Keratinocyte (primary cell): ENCODE results near the gene TEAD4. TPM values are rescaled to one million over a fixed set of nuclear protein-coding genes. Genes with fewer than 3 reads are reported as not detected.

ENCODE experiments used
- DNase-seq: peaks from one replicate; pipeline ENCODE4 v3.0.0-alpha.2; 2011; ENCODE audit warnings: low read depth, missing footprints, low spot score
- FAIRE-seq: peaks from 2 replicates; lab custom pipeline; 2011; peaks lifted over from hg19 to GRCh38; lab: Jason Lieb, UNC
- H2AFZ ChIP-seq: 2 replicates; pipeline ENCODE4 v1.6.0; 2012; ENCODE audit warnings: low read length, control low read depth, inconsistent platforms; ENCODE audit not compliant: control insufficient read depth
- H3K27ac ChIP-seq: 2 replicates; pipeline ENCODE4 v1.5.1; 2011; ENCODE audit warnings: low read length; ENCODE audit not compliant: control insufficient read depth, insufficient read depth
- H3K27me3 ChIP-seq: 3 replicates; pipeline ENCODE4 v1.6.0; 2011; ENCODE audit warnings: low read length; ENCODE audit not compliant: control insufficient read depth, insufficient read depth; ENCODE audit errors: extremely low read depth
- H3K36me3 ChIP-seq, 2 experiments: 2 replicates in 1 of 2; 3 replicates in 1 of 2; pipeline ENCODE4 v1.5.1; 2011; ENCODE audit warnings: low read length in 2 of 2, mild to moderate bottlenecking in 1 of 2; ENCODE audit not compliant: control insufficient read depth in 2 of 2, insufficient read depth in 2 of 2; ENCODE audit errors: extremely low read depth in 1 of 2
- H3K4me1 ChIP-seq: 3 replicates; pipeline ENCODE4 v1.5.1; 2011; ENCODE audit warnings: low read length; ENCODE audit not compliant: control insufficient read depth, insufficient read depth; ENCODE audit errors: extremely low read depth
- H3K4me2 ChIP-seq: 3 replicates; pipeline ENCODE4 v1.6.0; 2011; ENCODE audit warnings: low read depth, low read length; ENCODE audit not compliant: control insufficient read depth, insufficient read depth; ENCODE audit errors: extremely low read depth
- H3K4me3 ChIP-seq, 3 experiments: fragments of 200-600 bp in 1 of 3; sonication (generic) in 1 of 3; 2 replicates in 2 of 3; 3 replicates in 1 of 3; pipeline ENCODE4 v1.5.1; 2011 to 2016; ENCODE audit warnings: low read length in 3 of 3, mild to moderate bottlenecking in 3 of 3, control low read depth in 2 of 3, inconsistent platforms in 1 of 3, low read depth in 1 of 3, mixed read lengths in 1 of 3, mixed run types in 1 of 3, moderate library complexity in 1 of 3; ENCODE audit not compliant: control insufficient read depth in 2 of 3, insufficient read depth in 2 of 3; ENCODE audit errors: extremely low read depth in 1 of 3
- H3K79me2 ChIP-seq: 2 replicates; pipeline ENCODE4 v1.6.0; 2012; ENCODE audit warnings: low read length; ENCODE audit not compliant: control insufficient read depth, insufficient read depth
- H3K9ac ChIP-seq: 3 replicates; pipeline ENCODE4 v1.6.0; 2011; ENCODE audit warnings: low read length; ENCODE audit not compliant: control insufficient read depth, insufficient read depth; ENCODE audit errors: extremely low read depth
- H3K9me1 ChIP-seq: 3 replicates; pipeline ENCODE4 v1.6.0; 2011; ENCODE audit warnings: low read length; ENCODE audit not compliant: control insufficient read depth, insufficient read depth; ENCODE audit errors: extremely low read depth
- H3K9me3 ChIP-seq: 2 replicates; pipeline ENCODE4 v1.5.1; 2012; ENCODE audit warnings: low read depth, low read length; ENCODE audit not compliant: control insufficient read depth
- H4K20me1 ChIP-seq: 3 replicates; pipeline ENCODE4 v1.6.0; 2011; ENCODE audit warnings: low read length; ENCODE audit not compliant: control insufficient read depth, insufficient read depth; ENCODE audit errors: extremely low read depth
- CTCF ChIP-seq, 3 experiments: IDR thresholded peaks in 1 of 3; conservative IDR thresholded peaks in 1 of 3; optimal IDR thresholded peaks in 1 of 3; 2 replicates in 2 of 3; 3 replicates in 1 of 3; pipeline versions ENCODE3 to v1.5.1; 2011; ENCODE audit warnings: low read length in 3 of 3, mild to moderate bottlenecking in 3 of 3, moderate library complexity in 2 of 3, control low read depth in 1 of 3, inconsistent platforms in 1 of 3; ENCODE audit not compliant: insufficient read depth in 2 of 3; ENCODE audit errors: extremely low read depth in 1 of 3
- EZH2 ChIP-seq: IDR thresholded peaks from one replicate; pipeline ENCODE4 v1.6.1; 2012; ENCODE audit warnings: inconsistent platforms, mild to moderate bottlenecking, low read length, moderate library complexity
- dilution Hi-C: fragments of 300-500 bp; cut with MboI; formaldehyde crosslinking; loops from one replicate; pipeline ENCODE4 v1.7.0; 2020; ENCODE audit warnings: low sequenced_read_pairs; ENCODE audit not compliant: extremely low pct_ligation_motif_present
- polyA plus RNA-seq, 5 experiments: library from polyadenylated mRNA; depleted of rRNA in 3 of 5; stranded (reverse) in 3 of 5; stranded (forward) in 1 of 5; unstranded in 1 of 5; fragments of >200 nt; gene quantifications; 1 replicate in 1 of 5; 2 replicates in 3 of 5; 3 replicates in 1 of 5; pipeline versions ENCODE4 v1.2.1 to v1.2.3, GENCODE V29; 2011 to 2012; ENCODE audit warnings: missing spikeins in 2 of 5, low read depth in 1 of 5, low replicate concordance in 1 of 5

Gene TEAD4
- polyA plus RNA-seq, 1 donor (not counting 4 experiments of a cell fraction or from before 2014, with no cell fraction given) = 8.1 TPM

- no peak overlapping the region for H3K9ac ChIP-seq
- dilution Hi-C loops = no loop called here
- FAIRE-seq = no peak
These were observed 9.8 kb upstream of the TEAD4 start for GRCh38 chr12:2949411-2949810.

GRCh38 chr12:2955888-2956287, 3.3 kb upstream of the TEAD4 start:
- Histone ChIP-seq H3K79me2 (peaks cover 3% of the 10 kb centered on the region), H3K27ac (no peak overlapping the region), H3K27me3 (no peaks in the 10 kb centered on the region), H3K4me2 (no peak overlapping the region), H4K20me1 (no peaks in the 10 kb centered on the region), H3K9me3 (no peaks in the 10 kb centered on the region), H2AFZ (no peak overlapping the region), H3K9me1 (no peaks in the 10 kb centered on the region), H3K36me3 (no peaks in the 10 kb centered on the region), H3K4me3 (no peak overlapping the region), H3K4me1 (peaks cover 21% of the 10 kb centered on the region), H3K9ac (no peak overlapping the region)
- no peak for FAIRE-seq
- TF ChIP-seq EZH2 (no peak), CTCF (optimal IDR thresholded peaks at IDR 0.05 in 1 of 3, IDR thresholded peaks at IDR 0.05 in 1 of 3, conservative IDR thresholded peaks at IDR 0.05 in 1 of 3; ENCODE audit: extremely low read depth in 1 of 3, insufficient read depth in 2 of 3, low read length in 3 of 3) (no peak)
- dilution Hi-C loops = no loop called here
- DNase-seq = no peak

More at GRCh38 chr12:2949411-2949810, 9.8 kb upstream of the TEAD4 start:
- Histone ChIP-seq H2AFZ (no peak overlapping the region), H3K9me3 (no peaks in the 10 kb centered on the region), H3K27ac (no peak overlapping the region), H3K79me2 (no peaks in the 10 kb centered on the region), H3K4me2 (no peak overlapping the region), H3K9me1 (no peaks in the 10 kb centered on the region), H3K4me3 (no peak overlapping the region), H3K4me1 (peaks cover 2% of the 10 kb centered on the region), H3K27me3 (no peaks in the 10 kb centered on the region), H3K36me3 (no peaks in the 10 kb centered on the region), H4K20me1 (no peaks in the 10 kb centered on the region)
- TF ChIP-seq EZH2 (no peak), CTCF (optimal IDR thresholded peaks at IDR 0.05 in 1 of 3, IDR thresholded peaks at IDR 0.05 in 1 of 3, conservative IDR thresholded peaks at IDR 0.05 in 1 of 3; ENCODE audit: extremely low read depth in 1 of 3, insufficient read depth in 2 of 3, low read length in 3 of 3) (no peak)
- DNase-seq = no peak
